GM20431 (cell line): ENCODE results near the gene ISG20L2.

Source experiments
- in situ Hi-C: fragments of 300-500 bp; cut with MseI, MboI; formaldehyde crosslinking; loops from one replicate; pipeline ENCODE4 v1.15.0; 2020; ENCODE audit warnings: low sequenced_read_pairs; ENCODE audit not compliant: unreplicated experiment

The ISG20L2 gene

GRCh38 chr1:156675210-156676113 lies 53.1 kb downstream of the ISG20L2 start:
- in situ Hi-C loops = no loop called here

GRCh38 chr1:156673387-156674121 lies 55.0 kb downstream of the ISG20L2 start:
- in situ Hi-C loops = no loop called here
